ENCODE data around the gene FES.
A peak's percentile ranks its signal among the peaks of the same experiment; 100 is the strongest.

FES gene

DNA sequence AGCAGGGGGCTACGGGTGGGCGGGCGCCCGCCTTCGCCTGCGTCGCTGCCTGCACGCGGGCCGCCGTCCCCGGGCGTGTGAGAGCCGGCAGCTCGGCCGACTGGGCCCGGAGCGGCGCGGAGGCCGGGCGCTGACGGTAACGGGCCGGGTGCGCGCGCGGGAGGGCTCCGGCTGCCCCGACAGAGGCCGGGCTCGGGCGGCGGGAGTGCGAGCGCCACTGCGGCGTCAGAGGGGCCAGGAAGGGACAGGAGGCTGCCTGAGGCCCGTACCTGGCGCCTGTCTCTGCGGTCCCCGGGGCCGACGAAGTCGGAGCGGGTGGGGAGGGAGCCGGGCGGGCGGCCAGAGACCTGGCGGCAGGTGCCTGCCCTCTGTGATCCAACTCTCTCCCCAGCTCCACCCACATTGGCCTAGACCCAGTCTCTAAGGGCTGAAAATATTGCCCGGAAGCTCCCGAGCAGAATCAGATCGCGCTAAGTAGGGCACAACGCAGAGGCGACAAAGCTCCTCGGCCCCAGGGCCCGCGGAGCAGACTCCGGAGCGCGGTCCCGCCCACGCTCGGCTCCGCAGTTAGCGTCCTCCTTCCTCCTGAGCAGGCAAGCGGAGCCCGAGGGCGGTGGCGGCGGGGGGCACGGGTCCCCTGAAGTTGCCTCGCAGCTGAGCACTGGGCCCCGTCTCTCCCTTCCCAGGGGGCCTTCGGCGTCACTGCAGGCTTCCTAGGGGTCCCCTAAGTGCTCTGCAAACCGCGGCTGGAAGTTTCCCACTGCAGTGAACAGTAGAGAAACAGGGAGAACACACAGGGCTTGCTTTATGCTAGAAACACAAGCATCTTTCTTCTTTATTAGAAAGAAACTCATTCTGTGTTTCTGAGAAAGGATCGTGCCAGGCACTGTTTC, 18.8 kb downstream of the FES start, which contains the start of gene MAN2A2:
TSS of gene MAN2A2 (plus strand) at position 463 of the 893 bp plus-strand sequence. CDS start 906 bp downstream, outside the sequence.
- TF ChIP-seq, protein P1, sequence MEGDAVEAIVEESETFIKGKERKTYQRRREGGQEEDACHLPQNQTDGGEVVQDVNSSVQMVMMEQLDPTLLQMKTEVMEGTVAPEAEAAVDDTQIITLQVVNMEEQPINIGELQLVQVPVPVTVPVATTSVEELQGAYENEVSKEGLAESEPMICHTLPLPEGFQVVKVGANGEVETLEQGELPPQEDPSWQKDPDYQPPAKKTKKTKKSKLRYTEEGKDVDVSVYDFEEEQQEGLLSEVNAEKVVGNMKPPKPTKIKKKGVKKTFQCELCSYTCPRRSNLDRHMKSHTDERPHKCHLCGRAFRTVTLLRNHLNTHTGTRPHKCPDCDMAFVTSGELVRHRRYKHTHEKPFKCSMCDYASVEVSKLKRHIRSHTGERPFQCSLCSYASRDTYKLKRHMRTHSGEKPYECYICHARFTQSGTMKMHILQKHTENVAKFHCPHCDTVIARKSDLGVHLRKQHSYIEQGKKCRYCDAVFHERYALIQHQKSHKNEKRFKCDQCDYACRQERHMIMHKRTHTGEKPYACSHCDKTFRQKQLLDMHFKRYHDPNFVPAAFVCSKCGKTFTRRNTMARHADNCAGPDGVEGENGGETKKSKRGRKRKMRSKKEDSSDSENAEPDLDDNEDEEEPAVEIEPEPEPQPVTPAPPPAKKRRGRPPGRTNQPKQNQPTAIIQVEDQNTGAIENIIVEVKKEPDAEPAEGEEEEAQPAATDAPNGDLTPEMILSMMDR (IDR thresholded peaks at IDR 0.05) = no peak
- DNase-seq = peak; percentile 67
- Mint-ChIP-seq H3K9me3 (no peaks in the 10 kb centered on the region), H3K4me1 (peaks cover 25% of the 10 kb centered on the region), H3K27me3 (ENCODE audit: low read depth, poor library complexity) (peaks cover 26% of the 10 kb centered on the region), H3K4me3 (peak within 1 kb of the TSS; percentile 87), H3K27ac (peak within 1 kb of the TSS; percentile 39), H3K36me3 (ENCODE audit: low read depth) (peaks cover 26% of the 10 kb centered on the region)

DNA sequence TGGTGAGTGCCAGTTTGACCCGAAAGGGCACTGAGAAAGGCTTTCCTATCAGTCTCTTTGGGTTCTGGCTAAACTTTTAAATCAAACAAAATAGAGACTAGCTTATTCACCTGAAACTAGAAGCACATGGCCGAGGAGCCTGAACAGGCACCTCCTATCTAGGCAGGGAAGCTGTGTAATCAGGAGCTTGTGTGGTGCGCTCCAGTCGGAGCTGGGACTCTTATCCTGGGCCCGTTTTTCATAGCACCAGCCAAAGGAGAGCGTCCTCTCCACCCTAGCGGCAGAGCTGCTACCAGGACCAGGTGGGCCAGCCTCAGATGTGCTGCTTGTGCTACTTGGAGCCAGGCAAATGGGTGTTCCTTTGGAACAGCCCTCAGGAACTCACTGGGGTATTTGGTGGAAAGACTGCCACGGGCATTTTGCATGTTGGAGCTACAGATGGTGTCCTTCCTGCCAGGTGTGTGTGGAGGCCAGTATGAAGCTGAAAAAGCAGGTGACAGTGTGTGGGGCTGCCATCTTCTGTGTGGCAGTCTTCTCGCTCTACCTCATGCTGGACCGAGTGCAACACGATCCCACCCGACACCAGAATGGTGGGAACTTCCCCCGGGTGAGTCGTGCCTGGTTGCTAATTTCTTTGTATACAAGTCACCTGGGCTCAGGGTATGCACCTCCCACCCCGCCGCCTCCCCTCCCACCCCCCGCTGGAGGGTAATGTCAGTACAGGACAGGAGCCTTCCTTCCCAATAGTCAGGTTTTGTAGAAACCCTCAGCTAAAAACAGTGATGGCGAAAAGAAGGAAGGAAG, 19.6 kb downstream of the FES start:
- Mint-ChIP-seq H3K4me1 (peaks cover 25% of the 10 kb centered on the region), H3K27ac (no peak overlapping the region), H3K27me3 (ENCODE audit: low read depth, poor library complexity) (peaks cover 26% of the 10 kb centered on the region), H3K36me3 (ENCODE audit: low read depth) (peaks cover 28% of the 10 kb centered on the region), H3K4me3 (peak overlapping the region; percentile 81), H3K9me3 (no peaks in the 10 kb centered on the region)
- no peak for DNase-seq
- TF ChIP-seq, protein P1 (IDR thresholded peaks at IDR 0.05) = no peak

DNA sequence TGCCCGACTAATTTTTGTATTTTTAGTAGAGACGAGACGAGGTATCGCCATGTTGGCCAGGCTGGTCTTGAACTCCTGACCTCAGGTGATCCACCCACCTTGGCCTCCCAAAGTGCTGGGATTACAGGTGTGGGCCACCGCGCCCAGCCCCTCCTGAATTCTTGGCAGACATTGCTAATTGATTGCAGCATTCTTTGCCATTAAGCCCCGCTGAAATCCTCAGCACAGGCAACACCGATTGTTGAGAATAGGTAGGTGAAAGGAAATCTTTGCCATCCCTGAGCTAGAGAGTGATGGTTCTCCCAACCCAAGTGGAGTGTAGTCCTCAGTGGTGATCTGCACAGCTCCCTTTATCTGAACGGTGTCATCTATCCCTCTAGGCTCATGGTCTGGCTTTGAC, 20.4 kb downstream of the FES start:
- TF ChIP-seq, protein P1 (IDR thresholded peaks at IDR 0.05) = no peak
- Mint-ChIP-seq H3K9me3 (no peaks in the 10 kb centered on the region), H3K36me3 (ENCODE audit: low read depth) (peaks cover 32% of the 10 kb centered on the region), H3K4me3 (no peak overlapping the region), H3K27ac (no peak overlapping the region), H3K4me1 (peaks cover 25% of the 10 kb centered on the region), H3K27me3 (ENCODE audit: low read depth, poor library complexity) (peaks cover 20% of the 10 kb centered on the region)
- DNase-seq = no peak

DNA sequence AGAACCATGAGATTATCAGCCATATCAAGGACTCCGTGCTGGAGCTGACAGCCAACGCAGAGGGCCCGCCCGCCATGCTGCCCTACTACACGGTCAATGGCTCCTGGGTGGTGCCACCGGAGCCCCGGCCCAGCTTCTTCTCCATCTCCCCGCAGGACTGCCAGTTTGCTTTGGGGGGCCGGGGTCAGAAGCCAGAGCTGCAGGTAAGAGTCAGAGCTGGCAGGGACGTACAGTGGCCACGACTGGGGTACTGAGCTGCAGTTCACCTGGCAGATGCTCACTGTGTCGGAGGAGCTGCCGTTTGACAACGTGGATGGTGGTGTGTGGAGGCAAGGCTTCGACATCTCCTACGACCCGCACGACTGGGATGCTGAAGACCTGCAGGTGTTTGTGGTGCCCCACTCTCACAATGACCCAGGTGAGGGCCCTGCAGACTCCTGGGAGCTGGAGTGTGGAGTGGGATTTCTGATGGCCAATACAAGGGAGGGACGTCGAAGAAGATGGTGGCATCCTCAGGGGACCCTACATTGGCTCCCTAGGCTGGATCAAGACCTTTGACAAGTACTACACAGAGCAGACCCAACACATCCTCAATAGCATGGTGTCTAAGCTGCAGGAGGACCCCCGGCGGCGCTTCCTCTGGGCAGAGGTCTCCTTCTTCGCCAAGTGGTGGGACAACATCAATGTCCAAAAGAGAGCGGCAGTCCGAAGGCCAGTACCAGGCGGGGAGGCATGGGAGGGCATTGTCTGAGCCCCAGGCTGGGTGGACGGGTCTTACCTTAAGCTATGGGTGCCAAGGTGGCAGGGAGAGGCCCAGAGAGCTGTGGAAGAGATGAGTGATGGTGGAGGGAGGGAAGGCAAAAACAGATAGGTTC, 21.2 kb downstream of the FES start:
- Mint-ChIP-seq H3K27me3 (ENCODE audit: low read depth, poor library complexity) (peaks cover 17% of the 10 kb centered on the region), H3K9me3 (no peaks in the 10 kb centered on the region), H3K36me3 (ENCODE audit: low read depth) (peaks cover 32% of the 10 kb centered on the region), H3K4me1 (peaks cover 25% of the 10 kb centered on the region), H3K27ac (no peak overlapping the region), H3K4me3 (no peak overlapping the region)
- TF ChIP-seq, protein P1 (IDR thresholded peaks at IDR 0.05) = no peak
- DNase-seq = no peak

DNA sequence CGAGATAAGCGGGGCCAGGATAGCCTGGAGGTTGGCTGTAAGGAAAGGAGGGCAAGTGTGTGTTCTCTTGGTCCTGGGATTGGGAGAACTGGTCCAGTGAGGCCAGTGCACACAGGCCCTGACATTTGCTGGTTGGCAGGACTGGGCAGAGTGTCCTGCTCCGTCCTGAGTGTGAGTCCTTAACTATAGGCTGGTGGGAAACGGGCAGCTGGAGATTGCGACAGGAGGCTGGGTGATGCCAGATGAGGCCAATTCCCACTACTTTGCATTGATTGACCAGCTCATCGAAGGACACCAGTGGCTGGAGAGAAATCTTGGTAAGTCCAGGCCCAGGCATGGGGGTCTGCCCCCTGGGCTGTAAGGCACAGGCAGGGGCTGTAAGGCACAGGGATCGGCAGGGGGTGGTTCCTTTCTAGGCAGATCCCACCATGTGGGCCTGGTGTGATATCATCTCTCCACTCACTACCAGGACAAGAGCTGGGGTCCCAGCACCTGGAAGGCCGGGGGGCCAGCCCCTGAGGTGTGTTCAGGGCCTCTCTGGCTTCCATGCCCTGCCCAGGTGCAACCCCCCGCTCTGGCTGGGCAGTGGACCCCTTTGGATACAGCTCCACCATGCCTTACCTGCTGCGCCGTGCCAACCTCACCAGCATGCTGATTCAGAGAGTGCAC, 22.0 kb downstream of the FES start:
- no peak for DNase-seq
- H3K4me1 Mint-ChIP-seq = peaks cover 21% of the 10 kb centered on the region
- no peak overlapping the region for H3K4me3 Mint-ChIP-seq
- H3K9me3 Mint-ChIP-seq = no peaks in the 10 kb centered on the region
- peaks cover 14% of the 10 kb centered on the region for H3K27me3 Mint-ChIP-seq (ENCODE audit: low read depth, poor library complexity)
- peaks cover 32% of the 10 kb centered on the region for H3K36me3 Mint-ChIP-seq (ENCODE audit: low read depth)
- TF ChIP-seq, protein P1 (IDR thresholded peaks at IDR 0.05) = no peak
- H3K27ac Mint-ChIP-seq = no peak overlapping the region
